D721Med (cell line): ENCODE data around the gene LPAR1.
"Not testable (repeated sequence)": the region's sequence is repeated elsewhere in the genome, so short reads cannot be mapped to it uniquely, and the experiment has no call there.

Experiments used
- DNase-seq: peaks from one replicate; pipeline ENCODE4 v3.0.0; 2011; ENCODE audit warnings: low spot score; ENCODE audit not compliant: insufficient read length
- FAIRE-seq: peaks from 2 replicates; lab custom pipeline; 2011; peaks lifted over from hg19 to GRCh38; lab: Jason Lieb, UNC
- CTCF ChIP-seq: IDR thresholded peaks from 2 replicates; pipeline ENCODE4 v1.5.1; 2012; ENCODE audit warnings: mild to moderate bottlenecking, control low read depth; ENCODE audit not compliant: insufficient read depth; ENCODE audit errors: missing control alignments

Gene LPAR1

GRCh38 chr9:110837401-110838005 is 200.8 kb downstream of the LPAR1 start:
- DNase-seq (no peak), FAIRE-seq (no peak)
- TF ChIP-seq CTCF = no peak

- no peak for FAIRE-seq
- DNase-seq = no peak
- no peak for TF ChIP-seq CTCF
Measured at GRCh38 chr9:110835859-110836271, 202.4 kb downstream of the LPAR1 start.

GRCh38 chr9:110835404-110835803 is 202.9 kb downstream of the LPAR1 start:
- FAIRE-seq (no peak), DNase-seq (no peak)
- TF ChIP-seq CTCF = no peak

- no peak for FAIRE-seq
- DNase-seq = no peak
- no peak for TF ChIP-seq CTCF
Measured at GRCh38 chr9:110832926-110833325, 205.3 kb downstream of the LPAR1 start.

- FAIRE-seq = no peak
- no peak for DNase-seq
- TF ChIP-seq CTCF = no peak
Measured at GRCh38 chr9:110830495-110830894, 207.8 kb downstream of the LPAR1 start.

GRCh38 chr9:110828264-110828663 is 210.0 kb downstream of the LPAR1 start:
- FAIRE-seq (no peak), DNase-seq (no peak)
- TF ChIP-seq CTCF = no peak

GRCh38 chr9:110826400-110826799 is 211.9 kb downstream of the LPAR1 start:
- not testable (repeated sequence) for FAIRE-seq, DNase-seq

- no peak for FAIRE-seq
- DNase-seq = no peak
- no peak for TF ChIP-seq CTCF
Measured at GRCh38 chr9:110825950-110826349, 212.3 kb downstream of the LPAR1 start.

- not testable (repeated sequence) for FAIRE-seq, DNase-seq
Measured at GRCh38 chr9:110825129-110825528, 213.1 kb downstream of the LPAR1 start.
